T-helper 1 cell treated with Interleukin-12 subunit alpha and Interleukin-12 subunit beta and Interleukin-4 antibody, amounts not matched to agents 30 μg/mL and 1 μg/mL, for 36 hours (primary cell): Measurements from ENCODE around the gene LRFN2.

Source experiments
- H3K27ac Mint-ChIP-seq: one replicate; pipeline ENCODE4 v1.8.0; 2021; ENCODE audit warnings: mild to moderate bottlenecking, mixed read lengths
- H3K27me3 Mint-ChIP-seq: one replicate; pipeline ENCODE4 v1.8.0; 2021; ENCODE audit warnings: low read depth, mixed read lengths
- H3K36me3 Mint-ChIP-seq: one replicate; pipeline ENCODE4 v1.8.0; 2021; ENCODE audit warnings: low read depth, mixed read lengths
- H3K4me1 Mint-ChIP-seq: one replicate; pipeline ENCODE4 v1.8.0; 2021; ENCODE audit warnings: low read depth, mixed read lengths
- H3K4me3 Mint-ChIP-seq: one replicate; pipeline ENCODE4 v1.8.0; 2021; ENCODE audit warnings: mild to moderate bottlenecking, moderate library complexity, mixed read lengths
- H3K9me3 Mint-ChIP-seq: one replicate; pipeline ENCODE4 v1.8.0; 2021; ENCODE audit warnings: mixed read lengths

LRFN2 gene

GRCh38 chr6:40505191-40505810 is 81.9 kb downstream of the LRFN2 start:
- Mint-ChIP-seq H3K36me3 (no peaks in the 10 kb centered on the region), H3K27me3 (peaks cover 16% of the 10 kb centered on the region), H3K4me3 (no peak overlapping the region), H3K4me1 (peaks cover 14% of the 10 kb centered on the region), H3K9me3 (no peaks in the 10 kb centered on the region), H3K27ac (no peak overlapping the region)

- Mint-ChIP-seq H3K4me3 (no peak overlapping the region), H3K27me3 (peaks cover 19% of the 10 kb centered on the region), H3K9me3 (no peaks in the 10 kb centered on the region), H3K36me3 (no peaks in the 10 kb centered on the region), H3K27ac (no peak overlapping the region), H3K4me1 (peaks cover 9% of the 10 kb centered on the region)
Measured at GRCh38 chr6:40504274-40504673, 82.9 kb downstream of the LRFN2 start.

- Mint-ChIP-seq H3K4me3 (no peak overlapping the region), H3K27me3 (peaks cover 25% of the 10 kb centered on the region), H3K9me3 (no peaks in the 10 kb centered on the region), H3K36me3 (no peaks in the 10 kb centered on the region), H3K4me1 (peaks cover 2% of the 10 kb centered on the region), H3K27ac (no peak overlapping the region)
Measured at GRCh38 chr6:40500227-40500626, 86.9 kb downstream of the LRFN2 start.

- peaks cover 20% of the 10 kb centered on the region for H3K27me3 Mint-ChIP-seq
- no peak overlapping the region for H3K4me3 Mint-ChIP-seq
Measured at GRCh38 chr6:40499215-40499614, 87.9 kb downstream of the LRFN2 start.

GRCh38 chr6:40498148-40498547 is 89.0 kb downstream of the LRFN2 start:
- no peaks in the 10 kb centered on the region for H3K9me3 Mint-ChIP-seq
- no peak overlapping the region for H3K4me3 Mint-ChIP-seq

More at GRCh38 chr6:40499215-40499614, 87.9 kb downstream of the LRFN2 start:
- Mint-ChIP-seq H3K36me3 (no peaks in the 10 kb centered on the region), H3K4me1 (peaks cover 2% of the 10 kb centered on the region), H3K27ac (no peak overlapping the region), H3K9me3 (no peaks in the 10 kb centered on the region)

GRCh38 chr6:40492187-40492586 is 95.0 kb downstream of the LRFN2 start:
- no peak overlapping the region for H3K4me3 Mint-ChIP-seq
- H3K27me3 Mint-ChIP-seq: peaks cover 16% of the 10 kb centered on the region
- H3K4me1 Mint-ChIP-seq: no peaks in the 10 kb centered on the region
- H3K27ac Mint-ChIP-seq: no peak overlapping the region
- no peaks in the 10 kb centered on the region for H3K9me3 Mint-ChIP-seq
- no peaks in the 10 kb centered on the region for H3K36me3 Mint-ChIP-seq

More at GRCh38 chr6:40498148-40498547, 89.0 kb downstream of the LRFN2 start:
- peaks cover 18% of the 10 kb centered on the region for H3K27me3 Mint-ChIP-seq
- H3K4me1 Mint-ChIP-seq: peaks cover 2% of the 10 kb centered on the region
- H3K36me3 Mint-ChIP-seq: no peaks in the 10 kb centered on the region
- H3K27ac Mint-ChIP-seq: no peak overlapping the region

GRCh38 chr6:40490508-40490907 is 96.7 kb downstream of the LRFN2 start:
- Mint-ChIP-seq H3K9me3 (no peaks in the 10 kb centered on the region), H3K27ac (no peak overlapping the region), H3K36me3 (no peaks in the 10 kb centered on the region), H3K4me3 (no peak overlapping the region), H3K27me3 (peaks cover 28% of the 10 kb centered on the region), H3K4me1 (no peaks in the 10 kb centered on the region)

- Mint-ChIP-seq H3K9me3 (no peaks in the 10 kb centered on the region), H3K36me3 (no peaks in the 10 kb centered on the region), H3K27me3 (peaks cover 34% of the 10 kb centered on the region), H3K27ac (no peak overlapping the region), H3K4me3 (no peak overlapping the region), H3K4me1 (no peaks in the 10 kb centered on the region)
Measured at GRCh38 chr6:40489798-40490197, 97.4 kb downstream of the LRFN2 start.

GRCh38 chr6:40486576-40486975 is 100.6 kb downstream of the LRFN2 start:
- H3K9me3 Mint-ChIP-seq: no peaks in the 10 kb centered on the region
- H3K4me1 Mint-ChIP-seq: peaks cover 4% of the 10 kb centered on the region
- H3K27me3 Mint-ChIP-seq: peaks cover 34% of the 10 kb centered on the region
- H3K4me3 Mint-ChIP-seq: no peak overlapping the region
- no peak overlapping the region for H3K27ac Mint-ChIP-seq
- no peaks in the 10 kb centered on the region for H3K36me3 Mint-ChIP-seq

GRCh38 chr6:40485795-40486194 is 101.4 kb downstream of the LRFN2 start:
- Mint-ChIP-seq H3K27ac (no peak overlapping the region), H3K27me3 (peaks cover 34% of the 10 kb centered on the region), H3K9me3 (no peaks in the 10 kb centered on the region), H3K36me3 (no peaks in the 10 kb centered on the region), H3K4me1 (peaks cover 4% of the 10 kb centered on the region), H3K4me3 (no peak overlapping the region)

GRCh38 chr6:40485300-40485699 is 101.9 kb downstream of the LRFN2 start:
- H3K27me3 Mint-ChIP-seq: peaks cover 34% of the 10 kb centered on the region
- peaks cover 4% of the 10 kb centered on the region for H3K4me1 Mint-ChIP-seq
- H3K4me3 Mint-ChIP-seq: no peak overlapping the region
- no peak overlapping the region for H3K27ac Mint-ChIP-seq
- H3K9me3 Mint-ChIP-seq: no peaks in the 10 kb centered on the region
- H3K36me3 Mint-ChIP-seq: no peaks in the 10 kb centered on the region

GRCh38 chr6:40484066-40484465 is 103.1 kb downstream of the LRFN2 start:
- H3K4me3 Mint-ChIP-seq: no peak overlapping the region

GRCh38 chr6:40482532-40482931 is 104.6 kb downstream of the LRFN2 start:
- H3K4me3 Mint-ChIP-seq: no peak overlapping the region
- H3K27me3 Mint-ChIP-seq: peaks cover 17% of the 10 kb centered on the region
- no peaks in the 10 kb centered on the region for H3K9me3 Mint-ChIP-seq
- H3K36me3 Mint-ChIP-seq: no peaks in the 10 kb centered on the region
- H3K27ac Mint-ChIP-seq: no peak overlapping the region
- H3K4me1 Mint-ChIP-seq: peaks cover 22% of the 10 kb centered on the region

More at GRCh38 chr6:40484066-40484465, 103.1 kb downstream of the LRFN2 start:
- Mint-ChIP-seq H3K36me3 (no peaks in the 10 kb centered on the region), H3K27ac (no peak overlapping the region), H3K27me3 (peaks cover 26% of the 10 kb centered on the region), H3K9me3 (no peaks in the 10 kb centered on the region), H3K4me1 (peaks cover 8% of the 10 kb centered on the region)

GRCh38 chr6:40480678-40481077 is 106.5 kb downstream of the LRFN2 start:
- Mint-ChIP-seq H3K4me3 (no peak overlapping the region), H3K4me1 (peaks cover 28% of the 10 kb centered on the region), H3K9me3 (no peaks in the 10 kb centered on the region), H3K27ac (no peak overlapping the region), H3K27me3 (peaks cover 11% of the 10 kb centered on the region), H3K36me3 (no peaks in the 10 kb centered on the region)

- no peak overlapping the region for H3K27ac Mint-ChIP-seq
- no peak overlapping the region for H3K4me3 Mint-ChIP-seq
- H3K36me3 Mint-ChIP-seq: no peaks in the 10 kb centered on the region
Measured at GRCh38 chr6:40479706-40480105, 107.5 kb downstream of the LRFN2 start.

More at GRCh38 chr6:40479706-40480105, 107.5 kb downstream of the LRFN2 start:
- Mint-ChIP-seq H3K9me3 (no peaks in the 10 kb centered on the region), H3K27me3 (peaks cover 4% of the 10 kb centered on the region), H3K4me1 (peaks cover 28% of the 10 kb centered on the region)
